ENCODE results near the gene RPTOR. TPM values are rescaled to one million over a fixed set of nuclear protein-coding genes. Genes with fewer than 3 reads are reported as not detected.

The RPTOR gene
- total RNA-seq, 1 experiment from 2014 or later, result 58.0 TPM

GRCh38 chr17:80951121-80952090 lies 406.8 kb downstream of the RPTOR start:
- Histone ChIP-seq H3K27ac (ENCODE audit: low read length) (no peak overlapping the region), H3K36me3 (ENCODE audit: control insufficient read depth, insufficient read depth, low read length) (no peaks in the 10 kb centered on the region), H3K4me1 (ENCODE audit: control insufficient read depth, insufficient read depth, low read length) (no peaks in the 10 kb centered on the region), H3K4me3 (ENCODE audit: low read depth in 2 of 2, low read length in 2 of 2) (no peak overlapping the region), H3K9me3 (ENCODE audit: control insufficient read depth, insufficient read depth, low read depth, low read length) (no peaks in the 10 kb centered on the region), H3K27me3 (ENCODE audit: control insufficient read depth, insufficient read depth, low read length) (no peaks in the 10 kb centered on the region)
- ChIA-PET CTCF (interaction anchor here (0.6 kb wide), 1 partner anchor 14 kb away, joined by 3 read pairs; no protein-coding TSS in a partner anchor), POLR2A (no interaction called here)
- intact Hi-C loops (cut with micrococcal nuclease; ENCODE audit: unreplicated experiment), result no loop called here
- in situ Hi-C loops (cut with HindIII; ENCODE audit: low pct_unique_long_range_greater_than_20kb, low sequenced_read_pairs), result no loop called here
- DNase-seq (ENCODE audit: low read depth, low spot score) (no peak), ATAC-seq (no peak)
- TF ChIP-seq TCF7L2 (IDR thresholded peaks at IDR 0.05; ENCODE audit: low read depth, low read length) (no peak), POLR2AphosphoS5 (IDR thresholded peaks at IDR 0.05; ENCODE audit: low read depth, low read length) (no peak), REST (IDR thresholded peaks at IDR 0.05; ENCODE audit: insufficient read depth in 1 of 2, low read depth in 2 of 2, low read length in 1 of 2) (no peak), SIN3A (IDR thresholded peaks at IDR 0.05; ENCODE audit: borderline replicate concordance, insufficient read depth, low read depth, low read length) (no peak), CTCF (IDR thresholded peaks at IDR 0.05) (no peak)
- BruUV-seq (replicated peaks), result no TSS peak

GRCh38 chr17:80952291-80952690 lies 407.7 kb downstream of the RPTOR start:
- Histone ChIP-seq H3K36me3 (ENCODE audit: control insufficient read depth, insufficient read depth, low read length) (no peaks in the 10 kb centered on the region), H3K27me3 (ENCODE audit: control insufficient read depth, insufficient read depth, low read length) (no peaks in the 10 kb centered on the region), H3K4me3 (ENCODE audit: low read depth in 2 of 2, low read length in 2 of 2) (no peak overlapping the region), H3K27ac (ENCODE audit: low read length) (no peak overlapping the region), H3K4me1 (ENCODE audit: control insufficient read depth, insufficient read depth, low read length) (no peaks in the 10 kb centered on the region), H3K9me3 (ENCODE audit: control insufficient read depth, insufficient read depth, low read depth, low read length) (no peaks in the 10 kb centered on the region)
- CTCF ChIA-PET, result no interaction called here
- no peak for ATAC-seq
- DNase-seq (ENCODE audit: low read depth, low spot score), result no peak
- no peak for TF ChIP-seq CTCF (IDR thresholded peaks at IDR 0.05)
- TF ChIP-seq TCF7L2 (IDR thresholded peaks at IDR 0.05; ENCODE audit: low read depth, low read length), result no peak
- no peak for TF ChIP-seq POLR2AphosphoS5 (IDR thresholded peaks at IDR 0.05; ENCODE audit: low read depth, low read length)
- no peak for TF ChIP-seq SIN3A (IDR thresholded peaks at IDR 0.05; ENCODE audit: borderline replicate concordance, insufficient read depth, low read depth, low read length)
- no peak for TF ChIP-seq REST (IDR thresholded peaks at IDR 0.05; ENCODE audit: insufficient read depth in 1 of 2, low read depth in 2 of 2, low read length in 1 of 2)
- intact Hi-C loops (cut with micrococcal nuclease; ENCODE audit: unreplicated experiment), result no loop called here
- in situ Hi-C loops (cut with HindIII; ENCODE audit: low pct_unique_long_range_greater_than_20kb, low sequenced_read_pairs), result no loop called here
- no TSS peak for BruUV-seq (replicated peaks)
- POLR2A ChIA-PET, result no interaction called here
